Islet precursor cell (in vitro differentiated cells): ENCODE measurements around the gene FHL1.

ENCODE experiments used
- DNase-seq: peaks from one replicate; pipeline ENCODE4 v3.0.0-alpha.2; 2018

FHL1 gene

GRCh38 chrX:136190038-136190713 lies 42.8 kb downstream of the FHL1 start:
- no peak for DNase-seq

- no peak for DNase-seq
These were observed 43.8 kb downstream of the FHL1 start for GRCh38 chrX:136191171-136191570.

DNA sequence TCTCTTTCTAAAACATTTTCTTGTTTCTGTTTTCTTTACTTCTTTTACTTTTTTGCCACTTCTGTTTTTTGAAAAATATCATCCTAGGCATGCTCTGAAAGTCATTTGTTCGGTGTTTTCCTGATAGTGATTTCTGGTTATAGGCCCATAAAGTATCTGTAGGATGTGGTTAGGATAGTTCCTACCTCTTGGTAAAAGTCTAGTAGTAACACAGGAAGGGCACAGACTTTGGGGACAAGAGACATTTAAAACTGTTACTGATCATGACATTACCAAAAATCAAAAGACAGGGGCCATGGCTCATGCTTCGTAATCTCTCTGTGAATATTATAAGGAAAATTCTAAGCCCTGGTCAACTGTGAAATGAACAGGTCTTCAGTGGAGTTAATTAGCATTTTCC lies 44.8 kb downstream of the FHL1 start:
- DNase-seq, result no peak

DNA sequence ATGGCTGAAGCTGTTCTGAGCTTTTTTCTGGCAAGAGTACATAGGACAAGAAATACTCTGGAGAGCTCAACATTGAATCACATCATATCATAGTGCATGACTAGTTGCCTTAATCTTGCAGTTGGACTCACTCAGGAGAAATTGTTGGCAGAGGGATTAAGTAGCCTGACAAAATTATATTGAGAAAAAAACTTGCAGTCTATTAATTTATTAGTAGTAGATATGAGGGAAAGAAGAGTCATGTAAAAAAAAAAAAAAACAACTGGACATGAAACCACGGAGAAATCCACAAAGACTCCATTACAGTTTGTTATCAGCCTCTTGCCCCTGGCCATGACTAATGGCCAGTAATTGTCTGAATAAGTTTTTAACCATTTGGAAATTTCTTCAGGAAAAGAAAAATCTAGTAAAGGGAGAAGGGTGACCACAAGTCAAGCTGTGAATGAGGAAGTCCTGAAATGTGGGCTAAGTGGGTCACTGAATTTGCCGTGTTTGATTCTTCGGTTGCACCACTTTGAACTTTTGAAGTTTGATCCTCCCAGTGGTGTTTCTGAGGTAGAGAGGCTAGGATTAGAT lies 45.6 kb downstream of the FHL1 start:
- DNase-seq, result no peak

- DNase-seq, result no peak
These were observed 46.4 kb downstream of the FHL1 start for GRCh38 chrX:136193771-136194170.

DNA sequence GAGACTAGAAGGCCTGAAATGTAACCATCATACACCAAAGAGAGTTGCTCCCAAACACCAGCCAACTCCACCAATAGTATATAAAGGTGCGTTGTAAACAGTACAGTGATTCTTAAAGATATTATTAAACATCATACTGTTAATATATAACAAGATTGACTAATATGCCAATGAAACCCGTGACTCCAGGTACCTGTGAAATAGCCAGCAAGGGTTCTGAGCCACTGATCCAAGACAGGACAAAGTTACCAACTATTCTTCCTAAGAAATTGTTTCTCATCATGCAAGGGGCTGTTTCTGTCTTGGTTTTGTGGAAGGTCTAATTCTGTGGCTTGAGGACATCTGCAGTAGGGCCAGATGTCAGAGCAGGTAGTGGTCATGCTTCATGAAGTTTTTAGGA lies 47.2 kb downstream of the FHL1 start:
- no peak for DNase-seq

DNA sequence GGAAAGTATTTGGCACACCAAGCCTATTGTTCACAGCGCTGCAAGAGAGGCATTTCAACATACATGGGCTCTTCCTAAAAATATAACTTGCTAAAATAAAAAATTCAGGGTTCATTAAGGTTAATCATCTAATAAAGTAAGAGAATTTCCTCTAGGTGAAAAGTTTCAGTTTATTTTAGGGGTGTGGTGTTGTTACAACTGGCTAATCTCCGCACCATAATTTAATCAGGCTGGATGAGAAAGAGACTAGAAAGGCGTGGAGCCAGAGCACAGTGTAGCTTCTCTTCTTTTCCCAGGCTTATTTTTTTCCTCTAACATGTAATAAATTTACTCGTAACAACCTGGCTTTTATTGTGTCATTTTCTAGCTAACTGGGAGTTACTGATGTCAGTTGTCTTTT lies 47.9 kb downstream of the FHL1 start:
- no peak for DNase-seq

GRCh38 chrX:136196691-136197155 lies 49.4 kb downstream of the FHL1 start:
- DNase-seq, result no peak

- no peak for DNase-seq
These were observed 50.7 kb downstream of the FHL1 start for GRCh38 chrX:136198010-136198409.

GRCh38 chrX:136198678-136199243 lies 51.4 kb downstream of the FHL1 start:
- DNase-seq, result no peak

GRCh38 chrX:136199365-136199764 lies 52.0 kb downstream of the FHL1 start:
- DNase-seq, result no peak

DNA sequence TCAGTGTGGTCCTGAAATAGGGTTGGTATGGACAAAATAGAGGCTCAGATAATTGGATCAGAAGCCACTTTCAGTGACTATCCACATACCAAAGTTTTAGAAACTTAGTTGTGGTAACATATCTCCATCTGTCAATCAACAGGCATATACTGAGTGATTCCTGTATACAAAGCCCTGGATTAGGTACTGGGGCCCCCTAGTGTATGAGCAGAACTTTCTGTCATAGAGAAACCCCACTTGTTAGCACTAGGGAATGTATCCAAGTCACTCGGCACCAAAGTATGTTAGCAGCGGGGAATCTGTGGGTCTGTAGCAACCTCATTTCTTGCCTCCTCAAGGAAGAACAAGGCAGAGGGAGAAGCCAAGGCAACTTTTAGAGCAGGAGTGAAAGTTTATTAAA lies 53.1 kb downstream of the FHL1 start:
- no peak for DNase-seq

GRCh38 chrX:136201601-136202000 lies 54.3 kb downstream of the FHL1 start:
- DNase-seq, result no peak

DNA sequence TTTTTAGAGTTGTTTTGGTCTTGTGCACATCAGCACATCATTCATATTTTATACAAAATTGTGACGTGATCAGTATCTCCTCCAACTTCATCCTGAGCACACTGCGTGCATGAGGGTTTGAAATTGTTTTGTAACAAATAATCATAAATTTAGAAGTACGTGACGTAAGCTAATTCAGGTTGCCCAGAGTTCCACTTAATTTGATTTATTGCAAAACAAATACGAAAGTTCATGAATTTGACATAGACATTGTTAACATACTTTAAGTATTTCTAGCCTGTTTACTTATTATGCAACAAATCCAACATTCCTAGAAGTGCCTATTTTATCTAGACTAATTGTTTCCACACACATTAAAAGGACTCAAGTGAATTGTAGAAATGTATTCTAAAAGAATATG lies 55.6 kb downstream of the FHL1 start:
- no peak for DNase-seq

GRCh38 chrX:136203438-136203837 lies 56.1 kb downstream of the FHL1 start:
- no peak for DNase-seq

DNA sequence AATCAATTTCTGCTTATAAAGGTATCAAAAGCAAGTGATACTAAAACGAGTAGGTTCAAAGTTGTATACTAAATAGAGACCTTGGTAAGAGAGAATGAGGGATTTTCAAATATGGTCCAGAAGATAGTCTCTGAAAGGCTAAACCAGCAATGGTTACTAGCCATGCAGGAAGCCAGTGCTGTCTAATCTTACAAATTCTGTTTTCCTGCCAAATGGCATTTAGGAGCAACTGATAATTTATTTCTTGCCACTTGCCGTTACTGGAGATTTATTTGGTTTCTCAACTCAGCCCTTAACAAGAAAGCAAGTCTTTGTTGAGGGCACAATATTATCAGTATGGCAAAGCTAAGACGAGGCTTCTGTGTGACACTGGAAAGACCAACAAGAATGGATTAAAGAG lies 56.6 kb downstream of the FHL1 start:
- no peak for DNase-seq

DNA sequence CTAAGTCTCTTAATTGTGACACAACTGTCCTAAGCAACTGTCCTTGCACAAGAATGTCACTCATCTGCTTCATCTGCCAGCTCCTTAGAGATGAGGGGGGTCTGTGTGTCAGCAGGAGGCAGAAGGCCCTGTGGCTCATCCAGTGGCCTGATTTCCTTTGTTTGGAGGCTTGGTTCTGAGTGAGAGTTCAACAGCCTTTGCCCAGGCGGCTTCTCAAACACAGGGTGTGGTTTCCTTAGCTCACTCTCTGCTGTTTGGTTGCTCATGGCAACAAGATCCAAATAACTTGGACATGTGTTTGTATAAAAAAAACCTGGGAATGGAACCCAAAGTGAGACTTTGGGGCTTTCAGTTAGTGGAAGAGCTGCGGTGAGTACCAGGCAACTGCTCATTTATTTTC lies 57.2 kb downstream of the FHL1 start:
- DNase-seq, result no peak

- no peak for DNase-seq
These were observed 58.6 kb downstream of the FHL1 start for GRCh38 chrX:136205882-136206380.

DNA sequence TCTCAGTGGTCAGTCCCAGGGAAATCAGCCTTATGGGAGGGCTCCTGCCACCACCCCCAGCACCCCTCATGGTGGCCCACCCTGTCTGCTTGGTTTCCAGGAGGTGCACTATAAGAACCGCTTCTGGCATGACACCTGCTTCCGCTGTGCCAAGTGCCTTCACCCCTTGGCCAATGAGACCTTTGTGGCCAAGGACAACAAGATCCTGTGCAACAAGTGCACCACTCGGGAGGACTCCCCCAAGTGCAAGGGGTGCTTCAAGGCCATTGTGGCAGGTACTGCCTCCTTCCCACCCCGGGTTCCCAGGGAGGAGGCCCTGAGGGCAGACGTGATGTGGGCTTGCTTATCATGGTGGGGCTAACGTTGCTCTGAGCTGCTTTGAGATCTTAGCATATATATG lies 59.6 kb downstream of the FHL1 start:
- no peak for DNase-seq

DNA sequence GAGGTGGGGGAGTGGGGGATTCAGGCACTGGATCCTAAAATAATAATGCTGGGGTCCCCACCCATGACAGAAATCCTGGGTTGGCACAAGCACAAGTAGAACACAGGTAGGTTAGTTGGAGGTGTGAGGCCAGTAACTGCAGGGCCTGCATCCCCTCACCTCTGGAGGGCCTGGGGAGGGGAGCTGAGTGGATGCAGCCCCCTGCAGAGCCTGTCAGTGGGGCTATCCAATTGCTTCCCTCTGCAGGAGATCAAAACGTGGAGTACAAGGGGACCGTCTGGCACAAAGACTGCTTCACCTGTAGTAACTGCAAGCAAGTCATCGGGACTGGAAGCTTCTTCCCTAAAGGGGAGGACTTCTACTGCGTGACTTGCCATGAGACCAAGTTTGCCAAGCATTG lies 60.2 kb downstream of the FHL1 start:
- DNase-seq, result no peak

GRCh38 chrX:136209016-136209738 lies 61.8 kb downstream of the FHL1 start:
- peak; percentile 60 for DNase-seq

- no peak for DNase-seq
These were observed 62.4 kb downstream of the FHL1 start for GRCh38 chrX:136209751-136210150.

GRCh38 chrX:136210243-136210642 lies 62.9 kb downstream of the FHL1 start:
- no peak for DNase-seq

GRCh38 chrX:136210806-136211205 lies 63.5 kb downstream of the FHL1 start:
- no peak for DNase-seq
